Measurements from ENCODE around the gene ATP9A.

ATP9A gene

DNA sequence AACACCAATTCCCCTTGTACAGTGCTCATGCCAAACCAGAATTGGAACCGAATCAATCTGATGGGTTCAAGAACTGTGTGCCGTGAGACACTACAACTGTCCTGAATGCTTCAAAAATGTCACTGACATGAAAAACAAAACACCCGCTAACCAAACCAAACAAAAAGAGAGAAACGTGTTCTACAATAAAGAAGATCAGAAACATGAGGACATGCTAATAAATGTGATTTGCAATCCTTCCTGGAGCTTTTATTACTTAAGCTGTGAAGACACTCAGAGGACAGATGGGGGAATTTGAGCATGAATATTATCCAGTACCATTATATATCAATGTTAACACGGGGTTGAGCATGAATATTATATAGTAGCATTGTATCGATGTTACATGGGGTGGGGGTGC, 153.5 kb downstream of the ATP9A start:
- TF ChIP-seq CTCF (IDR thresholded peaks at IDR 0.05; ENCODE audit: insufficient read depth, low read depth, low read length, missing control alignments): no peak
- DNase-seq (ENCODE audit: low read depth): no peak
- H3K4me3 ChIP-seq (ENCODE audit: low read length): no peak overlapping the region

DNA sequence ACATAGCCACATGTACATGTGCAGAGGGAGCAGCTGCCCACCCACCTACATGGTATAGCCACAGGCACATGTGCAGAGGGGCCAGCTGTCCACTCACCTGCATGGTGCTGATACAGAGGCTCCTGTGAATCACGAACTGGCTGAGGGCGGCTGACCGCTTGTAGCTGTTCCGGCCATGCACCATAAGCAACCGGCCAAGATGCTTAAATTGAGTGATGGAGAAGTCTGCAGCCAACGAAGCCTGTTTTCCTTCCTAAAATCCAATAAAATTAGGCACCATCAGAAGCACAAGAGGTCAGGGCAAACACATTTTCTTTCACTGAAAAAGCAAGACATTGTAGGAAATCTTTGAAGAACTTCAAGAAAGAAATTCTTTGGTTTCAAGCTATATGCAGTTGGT, 154.6 kb downstream of the ATP9A start:
- TF ChIP-seq CTCF (IDR thresholded peaks at IDR 0.05; ENCODE audit: insufficient read depth, low read depth, low read length, missing control alignments): no peak
- no peak for DNase-seq (ENCODE audit: low read depth)
- H3K4me3 ChIP-seq (ENCODE audit: low read length): no peak overlapping the region

- no peak for DNase-seq (ENCODE audit: low read depth)
- TF ChIP-seq CTCF (IDR thresholded peaks at IDR 0.05; ENCODE audit: insufficient read depth, low read depth, low read length, missing control alignments): no peak
Measured at GRCh38 chr20:51612896-51613295, 155.3 kb downstream of the ATP9A start.

DNA sequence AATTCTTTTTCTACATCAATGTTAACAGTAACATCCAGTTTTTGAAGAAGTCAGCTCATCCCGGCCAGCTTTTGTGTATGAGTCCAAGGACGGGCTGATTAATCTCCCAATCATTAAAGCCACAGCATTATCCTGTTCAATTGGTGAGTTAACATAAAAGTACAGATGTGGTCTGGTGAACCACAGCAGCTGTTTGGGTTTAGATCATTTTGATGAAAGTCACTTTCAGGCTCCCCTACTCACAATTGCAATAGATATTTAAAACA, 156.6 kb downstream of the ATP9A start:
- H3K4me3 ChIP-seq (ENCODE audit: low read length): no peak overlapping the region
- no peak for DNase-seq (ENCODE audit: low read depth)
- TF ChIP-seq CTCF (IDR thresholded peaks at IDR 0.05; ENCODE audit: insufficient read depth, low read depth, low read length, missing control alignments): no peak

More at GRCh38 chr20:51612896-51613295, 155.3 kb downstream of the ATP9A start:
- no peak overlapping the region for H3K4me3 ChIP-seq (ENCODE audit: low read length)

- H3K4me3 ChIP-seq (ENCODE audit: low read length): no peak overlapping the region
- DNase-seq (ENCODE audit: low read depth): no peak
- TF ChIP-seq CTCF (IDR thresholded peaks at IDR 0.05; ENCODE audit: insufficient read depth, low read depth, low read length, missing control alignments): no peak
Measured at GRCh38 chr20:51610761-51611624, 157.2 kb downstream of the ATP9A start.

DNA sequence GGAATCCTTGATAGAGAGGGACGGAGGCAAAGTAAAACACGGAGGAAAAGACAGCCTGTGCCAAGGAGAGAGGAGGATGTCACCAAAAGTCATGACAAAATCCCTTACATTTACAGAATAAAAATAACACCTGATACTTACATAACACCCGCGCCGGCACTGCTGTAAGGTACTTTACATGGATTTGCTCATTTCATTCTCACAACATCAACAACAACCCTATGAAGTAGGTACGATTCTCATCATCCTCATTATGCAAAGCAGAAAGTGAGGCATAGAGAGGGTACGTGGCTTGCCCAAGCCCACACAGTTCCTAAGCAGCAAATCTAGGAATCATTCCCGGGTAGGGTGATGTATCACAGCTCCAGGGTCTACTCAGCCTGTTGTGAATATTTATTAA, 158.1 kb downstream of the ATP9A start:
- no peak for DNase-seq (ENCODE audit: low read depth)
- H3K4me3 ChIP-seq (ENCODE audit: low read length): no peak overlapping the region
- TF ChIP-seq CTCF (IDR thresholded peaks at IDR 0.05; ENCODE audit: insufficient read depth, low read depth, low read length, missing control alignments): no peak

DNA sequence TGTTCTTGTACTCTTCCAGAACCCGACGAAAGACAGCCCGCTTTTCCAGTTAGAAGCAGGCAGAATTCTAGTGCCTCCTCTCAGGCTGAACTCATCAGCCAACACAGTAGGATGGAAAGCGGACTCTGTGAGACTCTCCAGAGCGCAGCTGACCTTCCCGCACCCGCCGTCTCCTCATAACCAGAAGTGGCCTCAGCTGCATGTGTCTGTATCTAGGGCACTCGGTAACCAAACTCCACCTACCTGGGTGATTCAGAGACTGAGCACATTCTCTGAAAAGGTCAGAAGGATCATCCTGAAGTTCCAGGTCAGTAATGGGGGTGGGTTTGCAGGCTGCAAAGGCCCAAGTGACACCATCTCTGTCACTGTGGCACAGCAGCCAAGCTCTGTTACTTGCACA, 158.9 kb downstream of the ATP9A start:
- no peak overlapping the region for H3K4me3 ChIP-seq (ENCODE audit: low read length)
- TF ChIP-seq CTCF (IDR thresholded peaks at IDR 0.05; ENCODE audit: insufficient read depth, low read depth, low read length, missing control alignments): no peak
- no peak for DNase-seq (ENCODE audit: low read depth)
